ENCODE measurements around the gene RXFP2. TPM values are rescaled to one million over a fixed set of nuclear protein-coding genes. Genes with fewer than 3 reads are reported as not detected.

RXFP2 gene
- total RNA-seq, 2 donors from 2014 or later: not detected

GRCh38 chr13:31826521-31826920 is 87.2 kb downstream of the RXFP2 start:
- Histone ChIP-seq H3K4me1 (ENCODE audit: control insufficient read depth, insufficient read depth, low read length) (peaks cover 13% of the 10 kb centered on the region), H3K27me3 (ENCODE audit: control insufficient read depth, insufficient read depth, low read length, poor library complexity, severe bottlenecking) (no peaks in the 10 kb centered on the region), H3K9me3 (ENCODE audit: control insufficient read depth, low read length) (no peaks in the 10 kb centered on the region), H3K36me3 (ENCODE audit: control insufficient read depth, insufficient read depth, low read length) (no peaks in the 10 kb centered on the region), H3K27ac (ENCODE audit: low read depth, low read length) (no peak overlapping the region), H3K4me3 (ENCODE audit: low read length) (no peak overlapping the region), H3K9ac (ENCODE audit: extremely low read depth, low read length, poor library complexity, severe bottlenecking) (no peak overlapping the region)
- H3K36me3 Mint-ChIP-seq (ENCODE audit: low read depth): no peaks in the 10 kb centered on the region
- no peaks in the 10 kb centered on the region for H3K27me3 Mint-ChIP-seq (ENCODE audit: insufficient read depth)
- DNase-seq: no peak
- WGBS, 2 experiments (ENCODE audit: insufficient coverage in 1 of 2, insufficient read length in 1 of 2): 83 to 95% methylated on average over 1 to 4 of the region's 4 CpGs
- no peak for TF ChIP-seq CTCF (conservative IDR thresholded peaks at IDR 0.05)
- no peak overlapping the region for H3K27ac Mint-ChIP-seq
- H3K4me3 Mint-ChIP-seq: no peak overlapping the region
- H3K4me1 Mint-ChIP-seq: peaks cover 25% of the 10 kb centered on the region
- H3K9me3 Mint-ChIP-seq: no peaks in the 10 kb centered on the region

- Histone ChIP-seq H3K9me3 (ENCODE audit: control insufficient read depth, low read length) (no peaks in the 10 kb centered on the region), H3K36me3 (ENCODE audit: control insufficient read depth, insufficient read depth, low read length) (no peaks in the 10 kb centered on the region), H3K9ac (ENCODE audit: extremely low read depth, low read length, poor library complexity, severe bottlenecking) (no peak overlapping the region), H3K4me3 (ENCODE audit: low read length) (no peak overlapping the region), H3K27me3 (ENCODE audit: control insufficient read depth, insufficient read depth, low read length, poor library complexity, severe bottlenecking) (no peaks in the 10 kb centered on the region), H3K27ac (ENCODE audit: low read depth, low read length) (no peak overlapping the region), H3K4me1 (ENCODE audit: control insufficient read depth, insufficient read depth, low read length) (peaks cover 13% of the 10 kb centered on the region)
- DNase-seq: peak; percentile 55
- no peaks in the 10 kb centered on the region for H3K36me3 Mint-ChIP-seq (ENCODE audit: low read depth)
- WGBS, 2 experiments (ENCODE audit: insufficient coverage in 1 of 2, insufficient read length in 1 of 2): 49 to 71% methylated on average over 3 to 5 of the region's 5 CpGs
- no peaks in the 10 kb centered on the region for H3K27me3 Mint-ChIP-seq (ENCODE audit: insufficient read depth)
- TF ChIP-seq CTCF (conservative IDR thresholded peaks at IDR 0.05): no peak
- no peak overlapping the region for H3K27ac Mint-ChIP-seq
- no peaks in the 10 kb centered on the region for H3K9me3 Mint-ChIP-seq
- peaks cover 25% of the 10 kb centered on the region for H3K4me1 Mint-ChIP-seq
- H3K4me3 Mint-ChIP-seq: no peak overlapping the region
Observed at GRCh38 chr13:31827707-31828106, 88.4 kb downstream of the RXFP2 start.

DNA sequence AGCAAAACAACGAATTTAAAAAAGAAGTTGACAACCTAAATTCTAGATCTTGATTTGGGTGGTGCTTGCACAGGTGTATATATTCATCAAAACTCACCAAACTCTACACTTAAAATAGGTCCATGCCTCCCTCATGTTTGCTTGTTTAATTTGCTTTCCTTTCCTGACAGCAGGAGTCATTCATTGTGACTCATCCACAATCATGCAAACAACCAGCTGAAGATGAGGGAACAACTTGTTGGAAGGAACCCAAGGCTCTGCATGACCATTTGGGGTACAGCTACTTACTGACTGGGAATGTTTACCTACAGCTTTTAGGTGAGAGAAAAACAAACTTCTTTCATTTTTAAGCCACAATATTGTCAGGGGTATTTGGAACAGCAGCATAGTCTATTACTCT is 96.6 kb downstream of the RXFP2 start:
- Mint-ChIP-seq H3K27ac (no peak overlapping the region), H3K9me3 (no peaks in the 10 kb centered on the region), H3K36me3 (ENCODE audit: low read depth) (no peaks in the 10 kb centered on the region), H3K27me3 (ENCODE audit: insufficient read depth) (peaks cover 3% of the 10 kb centered on the region), H3K4me1 (no peaks in the 10 kb centered on the region), H3K4me3 (no peak overlapping the region)
- no peak for TF ChIP-seq CTCF (conservative IDR thresholded peaks at IDR 0.05)
- no peaks in the 10 kb centered on the region for H3K36me3 ChIP-seq (ENCODE audit: control insufficient read depth, insufficient read depth, low read length)
- WGBS, 2 experiments (ENCODE audit: insufficient coverage in 1 of 2, insufficient read length in 1 of 2): 100% methylated on average over 1 of the region's 1 CpG; no CpG with 5 or more reads in 1 of the 2 experiments
- no peak overlapping the region for H3K4me3 ChIP-seq (ENCODE audit: low read length)
- DNase-seq: no peak
- no peaks in the 10 kb centered on the region for H3K27me3 ChIP-seq (ENCODE audit: control insufficient read depth, insufficient read depth, low read length, poor library complexity, severe bottlenecking)
- no peak overlapping the region for H3K27ac ChIP-seq (ENCODE audit: low read depth, low read length)
- H3K4me1 ChIP-seq (ENCODE audit: control insufficient read depth, insufficient read depth, low read length): no peaks in the 10 kb centered on the region
- H3K9ac ChIP-seq (ENCODE audit: extremely low read depth, low read length, poor library complexity, severe bottlenecking): no peak overlapping the region
- H3K9me3 ChIP-seq (ENCODE audit: control insufficient read depth, low read length): no peaks in the 10 kb centered on the region
